Activated CD4-positive, alpha-beta T cell treated with anti-CD3 and anti-CD28 coated beads for 1 hour (primary cell): ENCODE measurements around the gene CRLF2.
A peak's percentile ranks its signal among the peaks of the same experiment; 100 is the strongest.
"Not testable (repeated sequence)": the region's sequence is repeated elsewhere in the genome, so short reads cannot be mapped to it uniquely, and the experiment has no call there.

ENCODE experiments used
- DNase-seq: peaks from one replicate; pipeline ENCODE4 v3.0.0-alpha.2; 2020

The CRLF2 gene

GRCh38 chrX:1212532-1212931 is at the start of gene CRLF2:
Gene CRLF2 (minus strand): TSS chrX:1212649. CDS start chrX:1212634, 15 bp downstream.
- no peak for DNase-seq

DNA sequence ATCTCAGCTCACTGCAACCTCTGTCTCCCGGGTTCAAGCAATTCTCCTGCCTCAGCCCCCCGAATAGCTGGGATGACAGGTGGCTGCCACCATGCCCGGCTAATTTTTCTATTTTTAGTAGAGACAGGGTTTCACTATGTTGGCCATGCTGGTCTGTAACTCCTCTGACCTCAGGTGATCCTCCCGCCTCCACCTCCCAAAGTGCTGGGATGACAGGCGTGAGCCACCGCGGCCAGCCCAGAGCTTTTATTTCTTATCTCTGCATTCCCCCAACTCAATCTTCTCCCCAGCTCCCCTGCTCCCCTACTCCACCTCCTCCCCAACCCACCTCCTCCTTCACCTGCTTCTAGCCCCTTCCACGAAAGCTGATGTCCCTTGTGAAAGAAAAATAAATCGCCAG is 49.3 kb upstream of the CRLF2 start:
- not testable (repeated sequence) for DNase-seq

DNA sequence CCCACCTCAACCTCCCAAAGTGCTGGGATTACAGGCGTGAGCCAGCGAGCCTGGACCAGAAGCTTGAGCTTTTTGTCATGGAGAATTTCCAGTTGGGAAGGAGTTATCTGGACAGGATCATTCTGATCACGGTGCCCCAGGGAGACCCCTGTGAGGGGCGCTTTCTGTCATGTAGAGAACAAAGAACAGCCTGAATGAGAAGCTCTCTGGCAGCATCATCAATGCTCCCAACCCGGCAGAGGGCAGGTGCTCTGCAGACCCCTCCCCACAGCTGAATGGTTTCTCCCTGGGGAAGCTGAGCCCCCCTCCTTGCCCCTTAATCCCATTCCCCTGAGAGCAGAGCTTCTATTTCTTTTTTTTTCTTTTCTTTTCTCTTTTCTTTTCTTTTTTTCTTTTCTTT is 48.8 kb upstream of the CRLF2 start:
- DNase-seq: no peak

DNA sequence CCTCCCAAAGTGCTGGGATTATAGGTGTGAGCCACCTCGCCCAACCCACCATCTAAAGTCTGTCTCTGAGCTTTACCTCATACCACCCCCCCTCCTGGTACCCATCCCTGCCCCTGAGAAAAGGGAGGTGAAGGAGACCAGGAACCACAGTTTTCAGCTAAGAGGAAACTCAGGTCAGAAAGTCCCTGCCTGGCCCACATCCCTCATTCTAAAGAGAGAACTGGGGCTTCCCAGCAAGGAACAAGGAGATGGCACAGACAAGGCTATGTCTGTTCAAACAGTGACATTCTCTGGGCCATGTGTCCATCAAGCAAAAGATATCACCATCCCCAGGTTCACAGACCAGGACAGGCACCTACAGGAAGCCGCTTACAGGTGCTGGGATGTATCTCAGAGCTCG is 40.4 kb upstream of the CRLF2 start:
- no peak for DNase-seq

- peak; percentile 25 for DNase-seq
Observed at GRCh38 chrX:1249101-1249887, 36.8 kb upstream of the CRLF2 start.

- no peak for DNase-seq
Observed at GRCh38 chrX:1248331-1249061, 36.0 kb upstream of the CRLF2 start.

- DNase-seq: peak; percentile 71
Observed at GRCh38 chrX:1246816-1247215, 34.4 kb upstream of the CRLF2 start.

DNA sequence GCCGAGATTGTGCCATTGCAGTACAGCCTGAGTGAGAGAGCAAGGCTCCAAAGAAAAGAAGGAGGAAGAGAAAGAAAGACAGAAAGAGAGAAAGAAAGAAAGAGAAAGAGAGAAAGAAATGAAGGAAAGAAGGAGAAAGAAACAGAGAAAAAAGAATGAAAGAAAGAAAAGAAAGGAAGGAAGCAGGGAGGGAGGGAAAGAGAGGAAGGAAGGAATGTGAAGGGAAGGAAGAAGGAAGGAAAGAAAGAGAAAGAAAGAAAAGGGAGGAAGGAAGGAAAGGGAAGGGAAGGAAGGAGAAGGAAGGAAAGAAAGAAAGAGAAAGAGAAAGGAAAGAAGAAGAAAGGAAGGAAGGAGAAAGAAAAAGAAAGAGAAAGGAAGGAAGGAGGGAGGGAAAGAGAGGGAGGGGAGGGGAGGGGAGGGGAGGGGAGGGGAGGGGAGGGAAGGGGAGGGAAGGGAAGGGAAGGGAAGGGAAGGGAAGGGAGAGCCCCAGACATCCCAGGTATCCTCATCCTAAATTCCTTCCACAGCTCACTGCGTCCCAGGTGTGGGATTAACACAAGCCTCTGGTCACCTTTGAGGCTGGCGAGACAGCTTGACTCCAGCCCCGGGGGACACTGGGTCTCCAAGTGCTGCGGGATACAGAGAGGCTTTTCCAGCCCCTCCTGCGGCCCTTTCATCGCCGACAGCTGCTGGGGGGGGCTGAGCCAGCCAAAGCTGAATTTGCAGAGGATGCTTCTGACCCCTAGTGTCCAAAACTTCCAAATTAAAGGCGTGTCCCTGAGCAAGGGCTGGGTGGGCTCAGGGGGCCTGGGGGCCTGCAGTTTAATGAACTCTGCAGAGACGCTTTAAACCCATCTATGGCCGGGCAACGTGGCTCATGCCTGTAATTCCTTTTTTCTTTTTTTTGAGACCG is 32.0 kb upstream of the CRLF2 start:
- no peak for DNase-seq

GRCh38 chrX:1242891-1243402 is 30.5 kb upstream of the CRLF2 start:
- DNase-seq: no peak

DNA sequence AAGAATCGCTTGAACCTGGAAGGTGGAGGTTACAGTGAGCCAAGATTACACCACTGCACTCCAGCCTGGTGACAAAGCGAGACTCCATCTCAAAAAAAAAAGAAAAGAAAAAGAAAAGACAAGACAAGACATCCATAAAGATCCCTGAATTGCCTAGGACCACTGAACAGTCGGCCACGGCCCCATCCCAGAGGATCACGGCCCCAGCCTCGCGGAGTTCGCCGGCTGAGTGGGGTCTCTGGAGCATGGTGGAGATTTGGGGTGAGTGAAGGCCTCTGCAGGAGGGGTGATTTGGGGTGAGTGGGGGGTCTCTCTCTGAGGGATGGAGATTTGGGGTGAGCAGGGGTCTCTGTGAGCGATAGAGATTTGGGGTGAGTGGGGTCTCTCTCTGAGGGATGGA is 28.1 kb upstream of the CRLF2 start:
- DNase-seq: not testable (repeated sequence)

DNA sequence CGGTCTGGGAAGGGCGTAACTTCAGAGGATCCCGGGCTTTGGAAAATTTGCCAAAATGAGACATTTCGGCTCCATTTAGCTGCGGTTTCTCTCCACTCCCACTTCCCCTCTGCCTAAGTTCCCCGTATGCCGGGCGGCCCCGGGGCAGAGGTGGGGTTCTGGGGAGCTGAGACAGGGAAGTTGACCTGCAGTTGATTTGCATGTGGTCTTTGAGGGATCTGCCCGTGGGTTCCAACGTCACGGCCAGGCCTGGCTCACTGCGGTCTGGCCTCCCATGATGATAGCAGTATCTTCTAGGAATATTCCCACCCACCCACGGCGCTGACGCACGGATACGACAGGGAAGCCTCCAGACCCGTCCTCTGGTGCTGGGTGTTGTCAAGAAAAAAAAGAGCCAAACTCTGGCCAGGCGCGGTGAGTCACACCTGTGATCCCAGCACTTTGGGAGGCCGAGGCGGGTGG is 27.3 kb upstream of the CRLF2 start:
- DNase-seq: no peak

DNA sequence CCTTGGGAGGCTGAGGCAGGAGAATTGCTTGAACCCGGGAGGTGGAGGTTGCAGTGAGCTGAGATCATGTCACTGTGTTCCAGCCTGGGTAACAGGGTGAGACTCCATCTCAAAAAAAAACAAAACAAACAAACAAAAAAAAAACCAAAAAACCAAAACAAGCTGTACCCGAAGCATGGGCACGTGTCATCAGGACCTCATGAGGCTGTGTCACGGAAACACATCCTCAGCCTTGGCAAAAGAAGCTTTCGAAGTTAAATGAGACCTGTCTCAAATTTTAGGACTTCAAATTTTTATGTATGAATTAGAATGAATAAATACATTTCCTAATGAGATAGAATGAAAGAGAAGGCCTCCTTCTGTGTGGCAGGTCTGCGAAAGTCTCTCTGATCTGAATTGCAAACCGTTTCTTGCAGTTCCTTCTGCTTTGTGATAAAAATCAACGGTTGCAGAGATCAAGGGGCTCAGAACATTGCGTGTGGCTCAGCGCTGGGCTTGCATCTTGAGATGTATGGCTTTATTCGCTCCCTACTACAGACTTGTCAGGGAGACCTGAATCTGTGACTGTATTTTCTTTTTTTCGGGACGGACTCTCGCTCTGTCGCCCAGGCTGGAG is 19.5 kb upstream of the CRLF2 start:
- DNase-seq: no peak

- not testable (repeated sequence) for DNase-seq
Observed at GRCh38 chrX:1228101-1228500, 15.7 kb upstream of the CRLF2 start.

DNA sequence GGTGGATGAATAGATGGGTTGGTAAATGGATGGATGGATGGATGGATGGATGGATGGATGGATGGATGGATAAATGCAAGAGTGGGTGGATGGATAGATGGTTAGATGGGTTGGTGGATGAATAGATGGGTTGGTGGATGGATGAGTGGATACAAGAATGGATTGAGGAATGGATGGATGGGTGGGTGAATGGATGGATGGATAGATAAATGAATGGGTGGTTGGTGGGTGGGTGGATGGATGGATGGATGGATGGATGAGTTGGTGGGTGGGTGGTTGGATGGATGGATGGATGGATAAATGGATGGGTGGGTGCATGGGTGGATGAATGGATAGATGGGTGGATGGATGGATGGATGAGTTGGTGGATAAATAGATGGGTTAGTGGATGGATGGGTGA is 13.8 kb upstream of the CRLF2 start:
- no peak for DNase-seq

DNA sequence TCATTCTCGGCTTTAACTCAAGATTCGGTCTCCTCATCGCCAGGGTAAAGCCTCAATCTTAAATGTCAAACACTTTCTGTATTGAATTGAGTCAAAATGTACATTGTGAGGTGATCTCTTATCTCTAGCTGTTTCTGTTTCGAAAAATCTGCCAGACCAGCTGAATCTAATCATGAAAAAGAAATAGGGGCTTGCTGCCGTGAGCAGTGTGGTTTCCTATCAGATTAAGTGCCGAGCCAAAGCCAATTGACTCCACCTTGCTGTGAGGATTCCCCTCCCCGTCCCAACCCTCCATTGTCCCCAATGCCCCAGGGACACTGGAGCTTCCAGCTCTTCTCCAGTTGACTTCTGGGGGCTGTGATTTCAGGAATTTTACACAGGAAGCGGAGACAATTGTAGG is 12.5 kb upstream of the CRLF2 start:
- DNase-seq: no peak

GRCh38 chrX:1223242-1223600 is 10.8 kb upstream of the CRLF2 start:
- DNase-seq: no peak

DNA sequence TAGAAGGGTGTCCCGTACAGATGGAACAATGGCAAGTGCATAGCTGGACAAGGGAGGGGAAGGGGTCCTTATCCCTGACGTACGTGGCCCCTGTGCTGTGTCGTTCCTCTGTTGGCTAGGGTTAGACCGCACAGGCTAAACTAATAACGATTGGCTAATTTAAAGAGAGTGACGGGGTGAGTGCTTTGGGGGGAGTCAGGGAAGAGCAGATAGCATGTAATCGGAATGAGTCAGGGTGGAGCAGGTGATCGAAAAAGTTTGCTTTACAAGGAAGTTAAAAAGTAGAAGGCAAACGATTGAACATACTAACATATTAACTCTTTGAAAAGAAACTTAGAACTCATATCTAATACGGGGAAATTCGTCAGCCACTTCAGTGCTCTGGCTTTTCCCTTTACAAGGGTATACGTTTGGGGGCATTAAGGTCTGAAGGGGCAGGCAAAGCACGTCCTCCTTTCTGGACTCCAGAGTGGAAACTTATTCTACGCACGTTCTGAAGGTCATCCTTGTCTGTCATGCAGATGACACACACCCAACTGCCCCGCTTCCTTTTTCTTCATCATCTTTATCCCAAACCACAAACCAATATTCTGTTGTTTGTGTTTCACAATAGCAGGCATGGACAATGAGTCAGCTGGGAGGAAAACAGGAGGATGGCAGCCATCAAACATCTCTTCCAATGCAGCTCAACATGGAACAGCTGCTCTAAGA is 10.2 kb upstream of the CRLF2 start:
- DNase-seq: no peak

DNA sequence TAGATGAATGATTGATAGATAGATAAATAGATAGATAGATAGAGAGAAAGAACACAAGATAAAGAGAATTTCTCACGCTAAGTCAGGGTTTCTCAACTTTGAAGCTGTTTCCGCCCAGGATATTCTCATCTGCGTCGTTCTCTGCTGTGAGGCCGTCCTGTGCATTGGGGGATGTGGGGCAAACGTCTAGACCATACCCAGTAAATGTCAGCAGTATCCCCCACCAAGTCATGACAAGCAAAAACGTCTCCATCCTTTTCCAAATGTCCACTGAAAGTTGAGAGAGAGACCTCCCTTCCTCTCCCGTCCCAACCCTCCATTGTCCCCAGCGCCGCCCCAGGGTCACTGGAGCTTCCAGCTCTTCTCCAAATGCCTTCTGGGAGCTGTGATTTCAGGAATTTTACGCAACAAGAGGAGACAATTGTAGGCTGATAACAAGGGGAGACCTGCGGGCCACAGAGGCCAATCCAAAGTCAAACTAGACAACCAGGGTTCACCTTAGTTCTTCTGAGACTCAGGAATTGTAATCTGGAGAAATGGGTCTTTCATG is 8.9 kb upstream of the CRLF2 start:
- no peak for DNase-seq

- DNase-seq: no peak
Observed at GRCh38 chrX:1218286-1218685, 5.8 kb upstream of the CRLF2 start.

GRCh38 chrX:1215123-1215823 is 2.8 kb upstream of the CRLF2 start:
- DNase-seq: no peak

GRCh38 chrX:1213971-1214370 is 1.5 kb upstream of the CRLF2 start:
- DNase-seq: no peak
